ENCODE data around the gene WDFY4. TPM values are rescaled to one million over a fixed set of nuclear protein-coding genes. Genes with fewer than 3 reads are reported as not detected.

The WDFY4 gene
- total and polyA plus RNA-seq, 2 donors (not counting 3 experiments of a cell fraction or from before 2014, with no cell fraction given), result 10.1 to 10.2 TPM

DNA sequence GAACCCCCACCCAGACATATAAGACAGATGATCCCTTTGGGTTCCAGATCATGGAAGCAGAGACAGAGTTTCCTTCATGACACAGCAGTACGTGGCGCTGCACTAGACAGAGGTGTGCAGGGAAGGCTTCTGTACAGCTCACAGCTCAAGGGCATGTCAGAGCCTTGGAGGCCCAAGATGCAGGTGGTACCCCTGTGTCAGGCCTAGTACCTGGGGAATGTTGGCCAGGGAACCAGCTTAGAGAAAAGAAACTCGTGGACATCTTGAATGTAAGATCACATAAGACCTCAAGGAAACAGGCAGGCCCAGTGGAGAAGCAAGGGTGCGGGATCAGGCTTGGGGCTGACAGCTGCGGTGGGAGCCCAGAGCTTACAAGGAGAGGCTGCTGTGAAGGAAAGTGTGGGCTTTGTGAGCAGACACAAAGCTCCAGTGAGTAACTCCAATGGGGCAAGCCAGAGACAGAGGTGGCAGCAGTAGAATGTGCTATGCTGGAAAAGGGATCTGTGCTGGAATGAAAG is 91.4 kb downstream of the WDFY4 start:
- BruUV-seq (replicated peaks), result no TSS peak
- ChIA-PET CTCF (no interaction called here), POLR2A (no interaction called here)
- H3K79me2 ChIP-seq (ENCODE audit: control insufficient read depth, insufficient read depth, low read length), result no peaks in the 10 kb centered on the region
- H3K27ac ChIP-seq (ENCODE audit: insufficient read depth, low read depth, low read length), result no peak overlapping the region
- DNase-seq (ENCODE audit: low read depth, low spot score) (no peak), FAIRE-seq (no peak)
- dilution Hi-C loops (cut with MboI; ENCODE audit: extremely low pct_ligation_motif_present, low sequenced_read_pairs), result no loop called here
- TF ChIP-seq GATA2 (IDR thresholded peaks at IDR 0.05; ENCODE audit: insufficient read depth, insufficient read length, low read depth, low read length) (no peak), EZH2 (IDR thresholded peaks at IDR 0.05; ENCODE audit: borderline replicate concordance, low read depth, low read length, severe bottlenecking) (no peak), POLR2A (IDR thresholded peaks at IDR 0.05; ENCODE audit: low read depth, low read length) (no peak), MYC (IDR thresholded peaks at IDR 0.05; ENCODE audit: low read depth, low read length) (no peak), POLR2AphosphoS5 (IDR thresholded peaks at IDR 0.05; ENCODE audit: insufficient read depth, low read depth, low read length) (no peak), FOS (IDR thresholded peaks at IDR 0.05; ENCODE audit: borderline replicate concordance, insufficient read depth, low read length) (no peak)
- TF ChIP-seq, protein P1, sequence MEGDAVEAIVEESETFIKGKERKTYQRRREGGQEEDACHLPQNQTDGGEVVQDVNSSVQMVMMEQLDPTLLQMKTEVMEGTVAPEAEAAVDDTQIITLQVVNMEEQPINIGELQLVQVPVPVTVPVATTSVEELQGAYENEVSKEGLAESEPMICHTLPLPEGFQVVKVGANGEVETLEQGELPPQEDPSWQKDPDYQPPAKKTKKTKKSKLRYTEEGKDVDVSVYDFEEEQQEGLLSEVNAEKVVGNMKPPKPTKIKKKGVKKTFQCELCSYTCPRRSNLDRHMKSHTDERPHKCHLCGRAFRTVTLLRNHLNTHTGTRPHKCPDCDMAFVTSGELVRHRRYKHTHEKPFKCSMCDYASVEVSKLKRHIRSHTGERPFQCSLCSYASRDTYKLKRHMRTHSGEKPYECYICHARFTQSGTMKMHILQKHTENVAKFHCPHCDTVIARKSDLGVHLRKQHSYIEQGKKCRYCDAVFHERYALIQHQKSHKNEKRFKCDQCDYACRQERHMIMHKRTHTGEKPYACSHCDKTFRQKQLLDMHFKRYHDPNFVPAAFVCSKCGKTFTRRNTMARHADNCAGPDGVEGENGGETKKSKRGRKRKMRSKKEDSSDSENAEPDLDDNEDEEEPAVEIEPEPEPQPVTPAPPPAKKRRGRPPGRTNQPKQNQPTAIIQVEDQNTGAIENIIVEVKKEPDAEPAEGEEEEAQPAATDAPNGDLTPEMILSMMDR (IDR thresholded peaks at IDR 0.05; ENCODE audit: extremely low read depth in 1 of 2, insufficient read depth in 1 of 2, low read depth in 1 of 2, low read length in 2 of 2), result no peak
- TF ChIP-seq, protein P2, sequence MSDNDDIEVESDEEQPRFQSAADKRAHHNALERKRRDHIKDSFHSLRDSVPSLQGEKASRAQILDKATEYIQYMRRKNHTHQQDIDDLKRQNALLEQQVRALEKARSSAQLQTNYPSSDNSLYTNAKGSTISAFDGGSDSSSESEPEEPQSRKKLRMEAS (IDR thresholded peaks at IDR 0.05; ENCODE audit: insufficient read depth, insufficient read length), result no peak
- no peaks in the 10 kb centered on the region for H3K36me3 ChIP-seq (ENCODE audit: control insufficient read depth in 2 of 2, extremely low read depth in 1 of 2, insufficient read depth in 2 of 2, low read length in 2 of 2)
- no peak overlapping the region for H3K9ac ChIP-seq (replicated peaks; ENCODE audit: extremely low read depth, insufficient read depth, low read length)
- intact Hi-C loops (cut with micrococcal nuclease), result no loop called here
- H3K4me1 ChIP-seq (ENCODE audit: control insufficient read depth, extremely low read depth, insufficient read depth, low read length), result no peaks in the 10 kb centered on the region
- H3K4me2 ChIP-seq (ENCODE audit: insufficient read depth, low read length), result no peak overlapping the region
- no peak overlapping the region for H2AFZ ChIP-seq (ENCODE audit: low read depth, low read length)
- no peaks in the 10 kb centered on the region for H3K27me3 ChIP-seq (ENCODE audit: control insufficient read depth in 2 of 2, insufficient read depth in 2 of 2, low read length in 2 of 2)
- H3K9me3 ChIP-seq (replicated peaks; ENCODE audit: control insufficient read depth, insufficient read depth, low read length), result no peaks in the 10 kb centered on the region
- no peaks in the 10 kb centered on the region for H3K9me1 ChIP-seq (replicated peaks; ENCODE audit: control insufficient read depth, extremely low read depth, insufficient read depth, low read length)
- H3K4me3 ChIP-seq (replicated peaks in 1 of 3; ENCODE audit: insufficient read depth in 1 of 3, low read depth in 1 of 3, low read length in 3 of 3), result no peak overlapping the region
- H4K20me1 ChIP-seq (replicated peaks; ENCODE audit: control insufficient read depth, extremely low read depth, insufficient read depth, low read length), result no peaks in the 10 kb centered on the region
